Measurements from ENCODE around the gene ZCRB1.

The ZCRB1 gene

DNA sequence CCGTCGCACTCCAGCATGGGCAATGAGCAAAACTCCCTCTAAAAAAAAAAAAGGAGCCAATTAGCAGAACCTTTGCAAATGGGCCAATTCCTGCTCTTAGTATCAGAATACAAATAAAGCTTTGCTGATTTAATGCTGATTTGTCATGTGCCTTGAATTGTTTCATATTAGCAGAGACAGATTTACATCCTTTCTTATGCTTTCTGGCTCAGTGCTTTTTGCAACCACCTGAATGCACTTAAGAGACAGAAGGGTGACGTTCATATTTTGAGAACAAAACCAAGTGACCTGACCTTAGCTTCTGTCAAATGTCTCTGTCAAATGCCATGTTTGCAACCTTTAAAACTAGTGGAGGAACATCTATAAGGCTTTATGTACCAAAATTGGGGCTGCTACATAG, 44.0 kb downstream of the ZCRB1 start:
- DNase-seq: no peak

DNA sequence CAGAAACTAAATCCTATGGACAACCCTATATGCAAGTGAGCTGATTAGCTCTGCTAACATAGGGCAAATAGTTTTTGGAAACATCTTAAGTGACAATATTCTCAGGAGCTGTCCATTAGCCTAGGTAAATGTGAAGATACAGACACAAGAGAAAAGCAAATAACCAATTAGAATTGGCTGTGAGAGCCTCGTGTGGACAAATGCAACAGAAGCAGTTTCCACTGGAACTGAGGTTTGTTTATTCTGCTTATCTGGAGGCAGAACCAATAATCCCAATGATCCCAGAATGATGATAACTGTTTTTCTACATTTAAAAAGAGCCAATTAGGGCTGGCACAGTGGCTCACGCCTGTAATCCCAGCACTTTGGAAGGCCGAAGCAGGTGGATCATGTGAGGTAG, 44.6 kb downstream of the ZCRB1 start:
- no peak for DNase-seq

DNA sequence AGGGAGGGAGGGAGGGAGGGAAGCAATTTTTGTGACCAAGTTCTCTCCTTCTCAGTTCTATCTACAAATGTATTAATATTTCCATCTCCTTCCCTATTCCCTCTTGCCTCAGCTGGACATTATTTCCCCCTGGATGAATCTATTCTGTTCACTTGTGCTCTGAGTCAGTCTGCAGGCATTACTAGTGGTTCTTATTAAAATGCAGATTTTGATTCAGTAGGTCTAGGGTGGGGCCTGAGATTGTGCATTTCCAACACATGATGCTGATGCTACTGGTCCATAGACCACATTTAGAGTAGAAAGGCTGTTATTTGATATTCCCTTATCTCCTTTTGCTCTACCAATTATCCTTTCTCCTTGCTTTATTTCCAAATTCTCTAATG, 47.8 kb downstream of the ZCRB1 start:
- DNase-seq: no peak

DNA sequence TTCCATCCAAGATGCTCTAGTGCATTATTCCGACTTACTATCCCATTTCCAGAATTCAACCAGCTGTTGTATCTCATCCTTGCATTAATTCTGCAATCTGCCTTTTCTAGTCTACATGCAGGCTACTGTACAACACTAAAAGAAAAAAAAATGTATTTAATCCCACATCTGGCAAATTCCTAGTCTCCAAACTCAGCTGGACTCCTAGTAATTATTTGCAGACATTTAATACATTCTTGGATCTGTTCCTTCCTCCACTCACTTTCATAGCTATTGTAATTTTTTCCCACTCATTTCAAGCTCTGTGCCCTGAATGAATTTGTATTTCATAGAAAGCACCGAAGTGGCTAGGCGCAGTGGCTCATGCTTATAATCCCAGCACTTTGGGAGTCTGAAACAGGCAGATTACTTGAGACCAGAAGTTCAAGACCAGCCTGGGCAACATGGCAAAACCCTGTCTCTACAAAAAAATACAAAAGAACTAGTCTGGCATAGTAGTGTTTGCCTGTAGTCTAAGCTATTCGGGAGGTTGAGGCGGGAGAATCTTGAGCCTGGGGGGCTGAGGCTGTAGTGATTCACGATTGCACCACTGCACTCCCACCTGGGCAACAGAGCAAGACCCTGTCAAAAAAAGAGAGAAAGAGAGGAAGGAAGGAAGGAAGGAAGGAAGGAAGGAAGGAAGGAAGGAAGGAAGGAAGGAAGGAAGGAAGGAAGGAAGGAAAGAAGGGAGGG, 48.3 kb downstream of the ZCRB1 start:
- no peak for DNase-seq

DNA sequence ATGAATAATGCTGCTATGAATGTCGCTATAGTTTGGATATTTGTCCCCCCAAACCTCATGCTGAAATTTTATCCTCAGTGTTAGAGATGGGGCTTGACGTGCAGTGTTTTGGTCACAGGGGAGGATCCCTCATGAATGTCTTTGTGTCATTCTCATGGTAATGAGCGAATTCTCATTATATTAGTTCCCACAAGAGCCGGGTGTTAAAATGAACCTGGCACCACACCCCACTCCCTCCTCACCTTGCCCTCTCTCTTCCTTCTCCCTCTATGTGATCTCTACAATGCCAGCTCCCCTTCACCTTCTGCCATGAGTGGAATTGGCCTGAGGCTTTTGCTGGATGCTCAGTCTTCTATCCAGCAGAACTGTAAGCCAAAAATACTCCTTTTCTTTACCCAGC, 50.4 kb downstream of the ZCRB1 start:
- DNase-seq: no peak

DNA sequence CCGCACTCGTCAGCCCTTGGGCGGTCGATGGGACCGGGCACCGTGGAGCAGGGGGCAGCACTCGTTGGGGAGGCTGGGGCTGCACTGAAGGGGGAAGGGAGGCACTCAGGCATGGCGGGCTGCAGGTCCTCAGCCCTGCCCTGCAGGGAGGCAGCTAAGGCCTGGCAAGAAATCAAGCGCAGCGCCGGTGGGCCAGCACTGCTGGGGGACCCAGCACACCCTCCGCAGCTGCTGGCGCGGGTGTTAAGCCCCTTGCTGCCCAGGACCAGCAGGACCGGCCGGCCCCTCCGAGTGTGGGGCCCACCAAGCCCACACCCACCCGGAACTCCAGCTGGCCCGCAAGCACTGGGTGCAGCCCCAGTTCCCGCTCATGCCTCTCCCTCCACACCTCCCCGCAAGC, 52.2 kb downstream of the ZCRB1 start:
- no peak for DNase-seq

DNA sequence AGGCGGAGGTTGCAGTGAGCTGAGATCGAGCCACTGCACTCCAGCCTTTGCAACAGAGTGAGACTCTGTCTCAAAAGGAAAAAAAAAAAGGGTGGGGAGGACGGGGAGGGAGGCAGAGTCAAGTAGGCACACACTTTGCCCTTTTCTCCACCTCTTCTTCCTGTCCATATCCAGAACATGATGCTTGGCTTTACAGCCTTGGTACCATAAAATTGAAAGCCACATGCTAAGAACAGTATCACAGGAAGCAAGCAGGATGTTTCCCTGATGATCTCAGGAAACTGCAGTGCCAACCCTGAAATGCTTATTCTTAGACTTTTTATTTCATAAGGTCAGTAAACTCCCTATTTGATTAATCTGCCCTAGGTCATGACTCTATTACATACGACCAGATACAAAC, 55.3 kb downstream of the ZCRB1 start:
- DNase-seq: no peak

DNA sequence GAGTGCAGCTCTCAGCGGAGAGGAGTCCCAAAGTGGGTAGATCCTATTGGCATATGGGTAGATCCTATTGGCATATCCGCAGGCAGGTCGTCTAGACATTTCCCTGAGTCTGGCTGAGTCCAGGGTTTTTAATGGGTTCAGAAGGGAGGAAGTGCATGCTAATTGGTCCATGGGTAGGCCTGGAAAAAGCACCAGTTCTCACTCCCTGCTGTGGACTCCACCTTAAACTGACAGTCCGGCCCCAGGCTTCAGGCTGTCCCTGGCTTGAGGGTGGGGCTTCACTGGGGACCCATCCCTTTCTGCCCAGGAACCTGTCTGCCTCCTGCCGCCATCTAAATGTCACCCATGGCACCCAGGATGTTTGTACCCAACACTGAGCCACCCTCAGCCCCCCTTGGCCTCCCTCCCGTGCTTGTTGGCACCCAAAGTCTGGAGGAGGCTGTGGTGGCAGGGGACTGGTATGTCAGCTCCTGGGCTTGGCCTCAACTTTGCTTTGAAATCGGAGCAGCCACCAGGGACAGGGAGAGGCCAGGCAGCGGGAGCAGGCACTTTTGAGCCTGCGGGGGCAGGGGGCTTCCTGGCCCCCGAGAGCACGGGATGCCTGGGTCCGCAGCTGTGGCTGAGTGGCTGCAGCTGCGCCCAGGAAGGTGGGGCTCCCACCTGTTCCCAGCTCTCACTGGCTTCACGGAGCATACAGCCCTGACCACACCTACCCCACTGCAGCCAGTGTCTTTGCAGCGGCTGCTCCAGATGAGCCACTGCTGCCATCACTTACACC, 58.3 kb downstream of the ZCRB1 start:
- no peak for DNase-seq

DNA sequence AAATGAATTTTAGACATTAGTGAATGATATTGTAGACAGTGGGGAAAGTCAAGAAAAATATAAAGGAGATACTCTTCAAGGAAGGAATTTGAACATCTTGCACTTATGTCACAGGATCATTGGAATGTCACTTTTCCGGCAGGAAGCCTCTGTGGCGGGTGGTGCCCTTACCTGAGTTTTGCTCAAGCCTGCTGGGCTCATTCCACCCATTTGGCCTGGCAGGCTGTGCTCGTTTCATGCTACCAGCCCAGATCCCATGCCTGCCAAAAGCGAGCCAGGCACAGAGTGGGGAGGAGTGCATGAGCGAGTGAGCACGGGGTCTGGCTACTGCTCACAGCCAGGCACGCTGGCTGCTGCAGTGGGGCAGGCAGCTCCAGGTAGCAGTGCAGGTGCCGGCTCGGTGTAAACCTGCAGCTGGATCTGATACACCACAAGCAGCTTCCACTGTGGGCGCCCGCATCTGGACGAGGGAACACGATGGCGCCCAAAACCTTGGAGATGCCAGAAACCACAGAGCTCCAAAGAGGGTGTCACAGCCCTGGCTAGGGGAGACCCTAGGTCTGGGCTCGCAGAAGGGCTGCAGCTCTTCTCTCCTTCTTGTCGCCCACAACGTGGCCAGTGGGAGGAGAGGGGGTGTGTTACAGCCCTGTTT, 59.2 kb downstream of the ZCRB1 start:
- no peak for DNase-seq

DNA sequence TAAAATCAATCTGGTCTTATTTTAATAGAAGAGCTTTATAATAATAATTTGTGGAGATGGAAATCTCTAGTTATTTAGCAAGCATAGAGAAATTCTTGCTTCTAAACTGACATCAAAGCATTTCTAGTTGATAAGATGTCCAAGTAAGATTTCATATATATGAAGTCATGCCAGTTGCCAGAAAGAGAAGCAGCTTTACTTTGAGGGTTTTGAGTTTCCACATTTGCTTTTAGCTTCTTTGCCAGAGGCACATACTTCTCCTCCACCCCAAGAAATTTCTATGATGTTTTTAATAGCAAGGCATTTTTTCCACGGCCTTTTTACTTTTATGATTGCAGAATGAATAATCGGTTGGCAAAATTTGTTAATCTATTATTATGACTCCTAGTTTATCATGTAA, 63.6 kb downstream of the ZCRB1 start:
- DNase-seq: no peak
